A172 (cell line): ENCODE measurements around the gene SSX2. TPM values are rescaled to one million over a fixed set of nuclear protein-coding genes. Genes with fewer than 3 reads are reported as not detected.
"Not testable (repeated sequence)": the region's sequence is repeated elsewhere in the genome, so short reads cannot be mapped to it uniquely, and the experiment has no call there.

ENCODE experiments used
- DNase-seq: peaks from one replicate; pipeline ENCODE4 v3.0.0-alpha.2; 2015; ENCODE audit warnings: low spot score
- total RNA-seq: library from RNA; depleted of rRNA; stranded (reverse); fragments of >200 nt; shearing (Covaris generic); gene quantifications from 2 replicates; pipeline ENCODE4 v1.2.3, GENCODE V29; 2014; rRNA removed

SSX2 gene
- total RNA-seq, result not detected in 2 replicates

- not testable (repeated sequence) for DNase-seq
These were observed at the start of gene SSX2 for GRCh38 chrX:52707078-52707477. SSX2 (minus strand) TSS chrX:52707178; CDS start chrX:52705749, 1,429 bp downstream.

GRCh38 chrX:52750952-52751351 lies 44.0 kb upstream of the SSX2 start, which contains the start of gene SSX2B:
SSX2B (plus strand) TSS chrX:52751252; CDS start chrX:52752681, 1,429 bp downstream.
- DNase-seq, result not testable (repeated sequence)

- DNase-seq, result not testable (repeated sequence)
These were observed 14.9 kb downstream of the SSX2 start for GRCh38 chrX:52692034-52692433.

GRCh38 chrX:52662218-52662617 lies 44.8 kb downstream of the SSX2 start:
- DNase-seq, result not testable (repeated sequence)

GRCh38 chrX:52655475-52655874 lies 51.5 kb downstream of the SSX2 start:
- not testable (repeated sequence) for DNase-seq

GRCh38 chrX:52654800-52655199 lies 52.2 kb downstream of the SSX2 start, which contains the start of gene SSX7:
SSX7 (minus strand) TSS chrX:52654900; CDS start chrX:52653472, 1,428 bp downstream.
- DNase-seq, result not testable (repeated sequence)

- not testable (repeated sequence) for DNase-seq
These were observed 56.3 kb downstream of the SSX2 start for GRCh38 chrX:52650676-52651075.

GRCh38 chrX:52648956-52649355 lies 58.0 kb downstream of the SSX2 start:
- not testable (repeated sequence) for DNase-seq

Other genes starting within 250 kb of the SSX2 start
- gene XAGE1A, start 211.4 kb downstream of the SSX2 start, total RNA-seq, result 1.0 TPM in 1 of 2 replicates, not detected in the other
- 1.3 and 6.4 TPM in 2 replicates for gene XAGE1B, start 190.1 kb downstream of the SSX2 start, total RNA-seq
- not detected in 2 replicates for gene SSX7, start 52.3 kb downstream of the SSX2 start, total RNA-seq
- gene SSX2B, start 44.1 kb upstream of the SSX2 start, total RNA-seq, result not detected in 2 replicates
- not detected in 2 replicates for gene SPANXN5, start 90.2 kb upstream of the SSX2 start, total RNA-seq
- gene XAGE5, start 104.1 kb upstream of the SSX2 start, total RNA-seq, result not detected in 2 replicates
- not detected in 2 replicates for gene XAGE3, start 160.9 kb upstream of the SSX2 start, total RNA-seq
- gene FAM156B, start 190.2 kb upstream of the SSX2 start, total RNA-seq, result 6.2 and 19.3 TPM in 2 replicates